ENCODE measurements around the gene MED7.
A peak's percentile ranks its signal among the peaks of the same experiment; 100 is the strongest.
"Not testable (repeated sequence)": the region's sequence is repeated elsewhere in the genome, so short reads cannot be mapped to it uniquely, and the experiment has no call there.

Gene MED7

GRCh38 chr5:157142317-157143126 is at the start of gene MED7:
Gene MED7 (minus strand): TSS chr5:157142865. CDS start chr5:157139431, 3,434 bp downstream.
- H3K9ac ChIP-seq (ENCODE audit: insufficient read length, low read depth): peak within 1 kb of the TSS; percentile 89
- TF ChIP-seq SUZ12 (IDR thresholded peaks at IDR 0.05; ENCODE audit: extremely low read depth, insufficient read depth, insufficient read length) (no peak), YY1 (IDR thresholded peaks at IDR 0.05; ENCODE audit: insufficient read depth, insufficient read length) (no peak), ZNF274 (IDR thresholded peaks at IDR 0.05; ENCODE audit: low read depth, low read length) (no peak)
- peak within 1 kb of the TSS; percentile 92 for H3K4me3 ChIP-seq (ENCODE audit: insufficient read length, low read depth)
- H3K9me3 ChIP-seq (ENCODE audit: insufficient read depth, low read length): no peaks in the 10 kb centered on the region
- no peaks in the 10 kb centered on the region for H3K27me3 ChIP-seq (ENCODE audit: insufficient read depth, insufficient read length)
- peak; percentile 96 for DNase-seq (ENCODE audit: low read depth, low spot score)
- H3K36me3 ChIP-seq (ENCODE audit: insufficient read depth, insufficient read length, low read length): peaks cover 15% of the 10 kb centered on the region
- no peaks in the 10 kb centered on the region for H3K4me1 ChIP-seq (ENCODE audit: insufficient read depth, insufficient read length)

- Histone ChIP-seq H3K27me3 (ENCODE audit: insufficient read depth, insufficient read length) (peaks cover 78% of the 10 kb centered on the region), H3K4me3 (ENCODE audit: insufficient read length, low read depth) (no peak overlapping the region), H3K9me3 (ENCODE audit: insufficient read depth, low read length) (no peaks in the 10 kb centered on the region), H3K4me1 (ENCODE audit: insufficient read depth, insufficient read length) (peaks cover 3% of the 10 kb centered on the region), H3K36me3 (ENCODE audit: insufficient read depth, insufficient read length, low read length) (no peaks in the 10 kb centered on the region), H3K9ac (ENCODE audit: insufficient read length, low read depth) (no peak overlapping the region)
- TF ChIP-seq YY1 (IDR thresholded peaks at IDR 0.05; ENCODE audit: insufficient read depth, insufficient read length) (no peak), SUZ12 (IDR thresholded peaks at IDR 0.05; ENCODE audit: extremely low read depth, insufficient read depth, insufficient read length) (no peak), ZNF274 (IDR thresholded peaks at IDR 0.05; ENCODE audit: low read depth, low read length) (no peak)
- no peak for DNase-seq (ENCODE audit: low read depth, low spot score)
Measured at GRCh38 chr5:157189223-157189622, 46.6 kb upstream of the MED7 start.

- Histone ChIP-seq H3K4me1 (ENCODE audit: insufficient read depth, insufficient read length) (peaks cover 3% of the 10 kb centered on the region), H3K4me3 (ENCODE audit: insufficient read length, low read depth) (no peak overlapping the region), H3K27me3 (ENCODE audit: insufficient read depth, insufficient read length) (peaks cover 85% of the 10 kb centered on the region), H3K9me3 (ENCODE audit: insufficient read depth, low read length) (no peaks in the 10 kb centered on the region), H3K9ac (ENCODE audit: insufficient read length, low read depth) (no peak overlapping the region), H3K36me3 (ENCODE audit: insufficient read depth, insufficient read length, low read length) (no peaks in the 10 kb centered on the region)
- DNase-seq (ENCODE audit: low read depth, low spot score): no peak
- no peak for TF ChIP-seq ZNF274 (IDR thresholded peaks at IDR 0.05; ENCODE audit: low read depth, low read length)
- TF ChIP-seq SUZ12 (IDR thresholded peaks at IDR 0.05; ENCODE audit: extremely low read depth, insufficient read depth, insufficient read length): no peak
- TF ChIP-seq YY1 (IDR thresholded peaks at IDR 0.05; ENCODE audit: insufficient read depth, insufficient read length): no peak
Measured at GRCh38 chr5:157188270-157188669, 45.6 kb upstream of the MED7 start.

- Histone ChIP-seq H3K36me3 (ENCODE audit: insufficient read depth, insufficient read length, low read length) (no peaks in the 10 kb centered on the region), H3K27me3 (ENCODE audit: insufficient read depth, insufficient read length) (peaks cover 89% of the 10 kb centered on the region), H3K9ac (ENCODE audit: insufficient read length, low read depth) (no peak overlapping the region), H3K4me1 (ENCODE audit: insufficient read depth, insufficient read length) (peaks cover 3% of the 10 kb centered on the region), H3K4me3 (ENCODE audit: insufficient read length, low read depth) (no peak overlapping the region), H3K9me3 (ENCODE audit: insufficient read depth, low read length) (no peaks in the 10 kb centered on the region)
- no peak for TF ChIP-seq ZNF274 (IDR thresholded peaks at IDR 0.05; ENCODE audit: low read depth, low read length)
- TF ChIP-seq SUZ12 (IDR thresholded peaks at IDR 0.05; ENCODE audit: extremely low read depth, insufficient read depth, insufficient read length): no peak
- no peak for TF ChIP-seq YY1 (IDR thresholded peaks at IDR 0.05; ENCODE audit: insufficient read depth, insufficient read length)
- DNase-seq (ENCODE audit: low read depth, low spot score): peak; percentile 27
Measured at GRCh38 chr5:157187046-157187754, 44.5 kb upstream of the MED7 start.

- Histone ChIP-seq H3K9ac (ENCODE audit: insufficient read length, low read depth) (no peak overlapping the region), H3K27me3 (ENCODE audit: insufficient read depth, insufficient read length) (peaks cover 88% of the 10 kb centered on the region), H3K4me3 (ENCODE audit: insufficient read length, low read depth) (no peak overlapping the region), H3K9me3 (ENCODE audit: insufficient read depth, low read length) (no peaks in the 10 kb centered on the region), H3K4me1 (ENCODE audit: insufficient read depth, insufficient read length) (peaks cover 3% of the 10 kb centered on the region), H3K36me3 (ENCODE audit: insufficient read depth, insufficient read length, low read length) (no peaks in the 10 kb centered on the region)
- no peak for TF ChIP-seq YY1 (IDR thresholded peaks at IDR 0.05; ENCODE audit: insufficient read depth, insufficient read length)
- TF ChIP-seq SUZ12 (IDR thresholded peaks at IDR 0.05; ENCODE audit: extremely low read depth, insufficient read depth, insufficient read length): no peak
- no peak for TF ChIP-seq ZNF274 (IDR thresholded peaks at IDR 0.05; ENCODE audit: low read depth, low read length)
- no peak for DNase-seq (ENCODE audit: low read depth, low spot score)
Measured at GRCh38 chr5:157186309-157187045, 43.8 kb upstream of the MED7 start.

- not testable (repeated sequence) for H3K36me3 ChIP-seq (ENCODE audit: insufficient read depth, insufficient read length, low read length); H3K4me3 ChIP-seq (ENCODE audit: insufficient read length, low read depth)
Measured at GRCh38 chr5:157185122-157185521, 42.5 kb upstream of the MED7 start.

More at GRCh38 chr5:157185122-157185521, 42.5 kb upstream of the MED7 start:
- not testable (repeated sequence) for H3K9ac ChIP-seq (ENCODE audit: insufficient read length, low read depth); DNase-seq (ENCODE audit: low read depth, low spot score); H3K4me1 ChIP-seq (ENCODE audit: insufficient read depth, insufficient read length); H3K9me3 ChIP-seq (ENCODE audit: insufficient read depth, low read length)
- peaks cover 84% of the 10 kb centered on the region for H3K27me3 ChIP-seq (ENCODE audit: insufficient read depth, insufficient read length)

Data from NT2/D1 (cell line).